GM18861 (cell line): ENCODE data around the gene ST6GAL2.

ENCODE experiments used
- ATAC-seq: cut with Tn5 transposase; IDR thresholded peaks from one replicate; pipeline ENCODE4 v1.9.1; 2021; ENCODE audit not compliant: unreplicated experiment

ST6GAL2 gene

GRCh38 chr2:106885971-106886915 lies at the start of gene ST6GAL2:
TSS of gene ST6GAL2 (minus strand) at chr2:106886167. CDS start at chr2:106843977, 42,190 bp downstream.
- ATAC-seq: no peak

GRCh38 chr2:106932644-106933043 lies 46.7 kb upstream of the ST6GAL2 start:
- no peak for ATAC-seq

GRCh38 chr2:106931717-106932335 lies 45.9 kb upstream of the ST6GAL2 start:
- no peak for ATAC-seq

- ATAC-seq: no peak
These were observed 35.5 kb upstream of the ST6GAL2 start for GRCh38 chr2:106921451-106921850.

GRCh38 chr2:106919012-106919411 lies 33.0 kb upstream of the ST6GAL2 start:
- ATAC-seq: no peak

GRCh38 chr2:106904242-106904641 lies 18.3 kb upstream of the ST6GAL2 start:
- ATAC-seq: no peak

- ATAC-seq: no peak
These were observed 14.0 kb upstream of the ST6GAL2 start for GRCh38 chr2:106899786-106900530.

- ATAC-seq: no peak
These were observed 8.6 kb upstream of the ST6GAL2 start for GRCh38 chr2:106894545-106894944.

- ATAC-seq: no peak
These were observed 6.1 kb upstream of the ST6GAL2 start for GRCh38 chr2:106892048-106892447.

- ATAC-seq: no peak
These were observed 4.6 kb upstream of the ST6GAL2 start for GRCh38 chr2:106890606-106891005.

- ATAC-seq: no peak
These were observed 1.2 kb upstream of the ST6GAL2 start for GRCh38 chr2:106886916-106887758.

GRCh38 chr2:106885329-106885728 lies 638 bp downstream of the ST6GAL2 start:
- ATAC-seq: no peak

GRCh38 chr2:106882673-106883072 lies 3.3 kb downstream of the ST6GAL2 start:
- ATAC-seq: no peak

GRCh38 chr2:106878206-106878605 lies 7.8 kb downstream of the ST6GAL2 start:
- no peak for ATAC-seq

GRCh38 chr2:106876699-106877098 lies 9.3 kb downstream of the ST6GAL2 start:
- no peak for ATAC-seq

GRCh38 chr2:106869512-106870275 lies 16.3 kb downstream of the ST6GAL2 start:
- no peak for ATAC-seq

GRCh38 chr2:106868275-106868674 lies 17.7 kb downstream of the ST6GAL2 start:
- ATAC-seq: no peak

- no peak for ATAC-seq
These were observed 18.6 kb downstream of the ST6GAL2 start for GRCh38 chr2:106867196-106867953.

GRCh38 chr2:106866641-106867040 lies 19.3 kb downstream of the ST6GAL2 start:
- no peak for ATAC-seq
